GM18873 (cell line): ENCODE measurements around the gene SPESP1.
"Not testable (repeated sequence)": the region's sequence is repeated elsewhere in the genome, so short reads cannot be mapped to it uniquely, and the experiment has no call there.

Source experiments
- ATAC-seq: cut with Tn5 transposase; IDR thresholded peaks from one replicate; pipeline ENCODE4 v1.9.1; 2021; ENCODE audit warnings: mild to moderate bottlenecking, moderate library complexity, moderate number of reproducible peaks; ENCODE audit not compliant: unreplicated experiment, low FRiP score

The SPESP1 gene

DNA sequence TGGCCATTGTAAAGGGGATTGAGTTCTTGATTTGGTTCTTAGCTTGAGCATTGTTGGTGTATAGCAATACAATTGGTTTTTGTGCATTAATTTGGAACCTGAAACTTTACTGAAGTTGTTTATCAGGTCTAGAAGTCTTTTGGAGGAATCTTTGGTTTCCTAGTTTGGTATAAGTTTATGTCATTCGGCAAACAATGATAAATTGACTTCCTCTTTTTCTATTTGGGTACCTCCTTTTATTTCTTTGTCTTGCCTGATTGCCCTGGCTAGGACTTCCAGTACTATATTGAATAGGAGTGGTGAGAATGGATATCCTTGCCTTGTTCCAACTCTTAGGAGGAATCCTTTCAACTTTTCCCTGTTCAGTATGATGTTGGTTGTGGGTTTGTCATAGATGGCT, 32.1 kb downstream of the SPESP1 start:
- ATAC-seq: no peak

DNA sequence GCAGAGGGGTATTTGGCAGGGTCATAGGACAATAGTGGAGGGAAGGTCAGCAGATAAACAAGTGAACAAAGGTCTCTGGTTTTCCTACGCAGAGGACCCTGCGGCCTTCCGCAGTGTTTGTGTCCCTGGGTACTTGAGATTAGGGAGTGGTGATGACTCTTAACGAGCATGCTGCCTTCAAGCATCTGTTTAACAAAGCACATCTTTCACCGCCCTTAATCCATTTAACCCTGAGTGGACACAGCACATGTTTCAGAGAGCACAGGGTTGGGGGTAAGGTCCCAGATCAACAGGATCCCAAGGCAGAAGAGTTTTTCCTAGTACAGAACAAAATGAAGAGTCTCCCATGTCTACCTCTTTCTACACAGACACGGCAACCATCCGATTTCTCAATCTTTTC, 33.4 kb downstream of the SPESP1 start:
- not testable (repeated sequence) for ATAC-seq

DNA sequence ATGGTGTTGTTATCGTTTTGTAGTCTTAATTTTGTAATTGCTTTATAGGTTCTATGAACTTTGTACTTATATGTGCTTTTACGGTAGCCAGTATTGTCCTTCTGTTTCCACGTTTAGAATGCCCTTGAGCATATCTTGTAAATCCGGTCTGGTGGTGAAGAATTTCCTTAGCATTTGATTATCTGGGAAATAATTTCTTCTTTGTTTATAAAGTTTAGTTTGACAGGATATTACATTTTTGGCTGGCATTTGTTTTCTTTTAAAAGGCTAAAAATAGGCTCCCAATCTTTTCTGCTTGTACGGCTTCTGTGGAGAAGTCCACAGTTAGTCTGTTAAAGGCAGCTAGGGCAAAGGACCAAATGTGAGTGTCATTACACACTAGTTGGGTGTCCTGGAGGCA, 36.7 kb downstream of the SPESP1 start:
- no peak for ATAC-seq

DNA sequence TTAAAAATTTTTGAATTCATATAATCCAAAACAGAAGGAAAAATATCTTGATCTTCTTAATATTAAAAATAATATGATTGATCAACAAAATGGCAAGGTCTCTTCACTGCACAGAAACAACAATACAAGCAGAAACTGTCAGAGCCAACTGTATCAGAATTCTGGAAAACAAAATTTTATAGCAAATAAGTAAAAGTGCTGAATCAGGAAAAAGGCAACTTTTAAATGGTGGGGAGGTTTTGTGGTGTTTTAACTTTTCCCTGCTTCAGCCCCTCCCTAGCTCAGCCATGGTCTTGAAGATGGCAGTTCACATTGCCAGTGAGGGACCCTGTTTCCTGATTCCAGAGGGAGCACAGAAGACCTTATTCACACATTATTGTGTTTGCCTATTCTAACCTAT, 37.6 kb downstream of the SPESP1 start:
- ATAC-seq: no peak

DNA sequence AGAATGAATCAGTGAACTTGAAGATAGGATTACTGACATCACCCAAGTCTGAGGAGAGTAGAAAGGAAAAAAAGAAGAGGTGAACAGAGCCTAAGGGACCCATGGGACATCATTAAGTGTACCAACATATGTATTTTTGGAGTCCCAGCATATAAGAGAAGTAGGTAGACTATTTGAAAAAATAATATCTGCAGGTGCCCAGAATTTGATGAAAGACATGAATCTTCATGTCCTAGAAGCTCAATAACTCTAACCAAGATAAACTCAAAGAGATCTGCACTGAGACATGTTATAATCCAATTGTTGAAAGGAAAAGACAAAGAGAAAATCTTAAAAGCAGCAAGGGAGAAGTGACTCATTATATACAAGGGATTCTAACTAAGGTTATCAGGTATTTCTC, 39.0 kb downstream of the SPESP1 start:
- ATAC-seq: no peak

DNA sequence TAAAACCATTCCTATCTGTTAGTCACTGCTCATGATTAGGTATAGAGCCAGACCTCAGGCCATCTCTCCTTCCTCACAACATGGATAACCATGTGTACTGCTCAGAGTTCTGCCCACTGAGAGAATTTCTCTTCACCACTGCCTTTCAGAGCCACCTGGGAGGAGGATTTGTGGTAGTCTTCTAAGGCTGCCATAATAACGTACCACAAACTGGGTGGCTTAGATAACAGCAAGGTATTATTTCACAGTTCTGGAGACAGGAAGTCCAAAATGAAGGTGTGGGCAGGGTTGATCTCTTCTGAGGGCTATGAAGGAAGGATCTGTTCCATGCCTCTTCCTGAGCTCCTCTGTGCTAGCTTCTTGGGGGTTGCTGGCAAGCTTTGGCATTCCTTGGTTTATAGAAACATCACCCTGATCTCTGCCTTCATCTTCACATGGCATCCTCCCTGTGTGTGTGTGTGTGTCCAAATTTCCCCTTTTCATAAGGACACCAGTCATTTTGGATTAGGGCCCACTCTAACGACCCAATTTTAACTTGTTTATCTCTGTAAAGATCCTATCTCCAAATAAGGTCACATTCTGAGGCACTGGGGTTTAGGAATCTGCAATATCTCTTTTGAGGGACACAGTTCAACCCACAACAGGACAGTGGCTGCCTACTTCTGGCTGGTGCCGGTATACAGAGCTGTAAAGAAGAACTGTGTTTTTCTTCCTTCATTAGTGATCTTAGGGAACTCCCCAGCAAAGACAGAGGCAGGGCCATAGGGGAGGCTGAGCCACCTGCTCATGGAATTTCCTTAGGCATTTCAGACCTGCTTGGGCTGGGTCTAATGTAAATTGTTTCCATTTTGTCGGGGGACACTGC, 42.1 kb downstream of the SPESP1 start:
- ATAC-seq: no peak

DNA sequence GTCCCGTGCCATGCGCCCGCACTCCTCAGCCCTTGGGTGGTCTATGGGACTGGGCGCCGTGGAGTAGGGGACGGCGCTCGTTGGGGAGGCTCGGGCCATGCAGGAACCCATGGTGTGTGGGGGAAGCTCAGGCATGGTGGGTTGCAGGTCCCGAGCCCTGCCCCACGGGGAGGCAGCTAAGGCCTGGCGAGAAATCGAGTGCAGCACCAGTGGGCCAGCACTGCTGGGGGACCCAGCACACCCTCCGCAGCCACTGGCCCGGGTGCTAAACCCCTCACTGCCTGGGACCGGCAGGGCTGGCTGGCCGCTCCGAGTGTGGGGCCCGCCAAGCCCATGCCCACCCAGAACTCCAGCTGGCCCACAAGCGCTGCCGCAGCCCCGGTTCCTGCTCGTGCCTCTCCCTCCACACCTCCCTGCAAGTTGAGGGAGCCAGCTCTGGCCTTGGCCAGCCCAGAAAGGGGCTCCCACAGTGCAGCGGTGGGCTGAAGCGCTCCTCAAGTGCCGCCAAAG, 45.4 kb downstream of the SPESP1 start:
- ATAC-seq: not testable (repeated sequence)

DNA sequence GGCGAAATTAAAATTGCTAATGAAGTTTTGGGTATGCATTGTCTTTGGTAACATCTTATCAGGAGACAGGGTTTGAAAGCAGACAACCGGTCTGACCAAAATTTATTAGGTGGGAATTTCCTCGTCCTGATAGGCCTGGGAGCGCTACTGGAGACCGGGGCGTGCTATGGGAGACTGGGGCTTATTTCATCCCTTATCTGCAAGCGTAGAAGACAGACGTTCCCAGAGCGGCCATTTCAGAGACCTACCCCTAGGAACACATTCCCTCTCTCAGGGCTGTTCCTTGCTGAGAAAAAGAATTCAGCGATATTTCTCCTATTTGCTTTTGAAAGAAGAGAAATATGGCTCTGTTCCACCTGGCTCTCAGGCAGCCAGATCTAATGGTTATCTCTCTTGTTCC, 47.1 kb downstream of the SPESP1 start:
- ATAC-seq: not testable (repeated sequence)

DNA sequence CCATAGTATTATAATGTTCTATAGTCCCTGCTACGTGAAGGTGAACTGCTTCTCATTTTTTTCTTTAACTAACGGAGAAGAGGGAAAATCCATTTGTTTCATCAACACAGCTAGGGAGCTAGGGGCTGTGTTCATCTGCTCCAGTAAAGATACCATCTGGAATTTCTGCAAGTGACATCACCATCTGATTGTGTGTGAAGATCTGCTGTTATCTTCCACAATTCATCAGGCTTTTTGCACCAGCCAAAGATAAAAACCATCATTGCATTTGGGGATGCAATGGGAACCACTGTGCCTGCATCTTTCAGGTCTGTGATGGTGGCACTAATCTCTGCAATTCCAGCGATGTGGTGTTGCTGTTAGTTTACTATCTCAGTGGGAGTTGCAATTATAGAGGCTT, 48.7 kb downstream of the SPESP1 start:
- no peak for ATAC-seq

DNA sequence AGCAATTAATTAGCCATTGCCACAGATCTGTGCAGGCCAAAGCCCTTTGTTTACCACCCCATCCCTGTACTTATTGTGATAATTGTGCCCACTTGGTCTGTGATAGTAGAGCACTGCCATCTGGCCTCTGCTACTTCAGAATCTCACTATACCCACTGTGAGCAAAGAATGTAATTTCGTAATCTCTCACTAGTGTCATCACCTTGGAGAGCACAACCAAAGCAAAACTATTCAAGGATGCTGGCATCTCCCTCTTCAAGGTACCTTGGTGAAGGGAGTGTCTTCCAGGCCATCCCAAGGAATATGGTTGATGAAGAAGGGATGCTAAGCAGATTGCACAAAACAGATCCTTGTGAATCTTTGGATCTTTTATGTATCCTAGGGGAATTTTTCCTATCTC, 49.5 kb downstream of the SPESP1 start:
- no peak for ATAC-seq

DNA sequence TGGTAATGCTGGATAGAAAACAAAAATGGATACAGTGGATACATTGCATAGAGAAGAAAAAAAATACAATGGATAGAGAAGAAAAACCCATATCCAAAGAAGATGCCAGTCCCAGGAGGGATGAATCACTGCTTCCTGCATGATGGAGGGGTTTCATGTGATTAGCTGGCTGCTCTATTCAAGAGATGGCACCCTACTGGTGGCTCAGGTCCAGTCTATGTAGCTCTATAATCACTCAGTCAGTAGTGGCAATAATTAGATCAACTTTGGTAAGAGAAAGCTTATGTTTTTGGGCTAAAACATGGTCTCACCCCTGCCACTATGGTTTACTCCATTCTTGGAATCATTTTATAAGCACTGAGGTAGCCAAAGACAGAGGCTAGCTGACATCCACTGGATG, 50.5 kb downstream of the SPESP1 start:
- no peak for ATAC-seq

DNA sequence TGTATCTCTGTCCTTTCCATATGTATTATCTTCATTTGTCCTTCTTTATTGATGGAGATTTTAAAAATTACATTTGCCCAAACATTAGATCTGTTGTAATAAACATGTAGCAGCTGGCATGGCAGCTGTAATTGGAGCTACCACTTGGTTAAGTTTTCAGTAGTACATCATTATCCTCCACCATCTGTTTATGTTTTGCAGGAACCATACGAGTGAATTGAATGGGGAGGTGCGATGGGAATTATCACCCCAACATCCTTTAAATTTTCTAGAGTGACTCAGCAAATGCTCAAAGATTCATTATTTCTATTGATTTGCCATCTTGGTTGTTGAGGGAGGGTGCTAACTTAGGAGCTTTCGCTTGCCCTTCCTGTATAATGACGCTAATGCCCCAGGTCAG, 51.6 kb downstream of the SPESP1 start:
- ATAC-seq: no peak

DNA sequence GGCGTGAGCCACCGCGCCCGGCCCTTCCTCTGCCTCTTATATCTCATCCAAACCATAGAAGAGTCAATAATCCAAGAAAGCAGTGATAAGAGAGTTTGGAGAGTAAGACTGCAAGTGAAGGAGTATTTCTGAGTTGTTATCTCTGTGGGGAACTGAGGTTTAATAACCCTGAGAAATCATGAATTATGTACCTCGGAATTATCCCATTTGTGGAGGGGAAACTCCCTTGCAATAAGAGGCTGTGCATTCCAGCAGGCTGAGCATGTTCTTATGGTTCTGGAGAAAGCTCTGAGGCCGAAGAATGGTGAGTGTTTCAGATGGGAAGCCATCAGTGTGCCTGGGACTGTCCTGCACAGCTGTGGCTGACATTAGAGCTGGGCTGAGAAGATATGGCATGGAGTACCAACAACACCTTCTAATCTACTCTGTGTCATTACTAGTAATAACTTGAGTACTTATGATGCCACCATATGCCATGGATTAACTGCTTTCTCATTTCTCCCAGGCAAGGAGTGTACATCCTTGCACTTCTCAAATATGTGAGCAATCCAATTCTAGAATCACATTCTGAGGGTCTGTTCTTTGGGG, 52.7 kb downstream of the SPESP1 start:
- ATAC-seq: no peak

DNA sequence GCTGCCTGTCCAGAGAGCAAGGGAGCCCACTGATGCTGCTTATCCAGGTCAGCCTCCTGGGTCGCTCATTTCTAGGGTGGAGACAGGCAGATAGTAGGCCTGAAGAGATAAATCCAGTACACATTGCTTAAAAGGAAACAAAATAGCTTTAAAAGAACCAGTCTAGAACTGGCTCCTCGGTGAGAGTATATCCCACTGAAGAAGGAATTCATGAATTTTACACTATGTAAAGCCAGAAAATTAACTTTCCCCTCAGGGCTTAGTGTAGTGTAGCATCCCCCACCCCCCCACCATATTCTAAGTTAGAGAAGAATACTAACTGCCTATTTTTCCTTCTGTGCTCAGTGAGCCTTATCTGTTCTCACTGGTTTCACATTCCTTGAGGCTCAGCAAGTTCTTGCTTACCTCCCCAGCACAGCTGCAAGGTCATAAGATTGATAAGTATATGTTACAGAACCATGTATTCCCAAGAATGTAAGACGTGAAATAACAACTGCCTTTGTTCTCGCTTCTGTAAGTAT, 53.7 kb downstream of the SPESP1 start:
- ATAC-seq: no peak

DNA sequence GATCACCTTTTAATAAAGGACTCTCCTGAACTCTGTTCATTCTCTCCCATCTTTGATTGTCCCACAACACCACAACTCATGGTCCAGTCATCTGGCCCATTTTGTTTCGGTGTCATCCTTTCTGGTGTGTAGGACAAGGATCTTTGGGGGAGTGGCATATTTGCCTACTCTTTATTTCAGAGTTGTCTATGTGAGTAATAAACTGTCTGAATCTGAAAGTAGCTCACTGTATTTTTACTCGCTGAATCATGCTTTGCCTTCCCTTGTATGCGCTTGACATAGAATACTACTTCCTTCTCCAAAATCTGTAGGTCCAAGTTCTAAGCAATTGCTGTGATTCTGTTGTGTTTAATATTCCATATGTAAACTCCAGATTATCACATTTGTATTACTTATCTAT, 54.3 kb downstream of the SPESP1 start:
- ATAC-seq: no peak

DNA sequence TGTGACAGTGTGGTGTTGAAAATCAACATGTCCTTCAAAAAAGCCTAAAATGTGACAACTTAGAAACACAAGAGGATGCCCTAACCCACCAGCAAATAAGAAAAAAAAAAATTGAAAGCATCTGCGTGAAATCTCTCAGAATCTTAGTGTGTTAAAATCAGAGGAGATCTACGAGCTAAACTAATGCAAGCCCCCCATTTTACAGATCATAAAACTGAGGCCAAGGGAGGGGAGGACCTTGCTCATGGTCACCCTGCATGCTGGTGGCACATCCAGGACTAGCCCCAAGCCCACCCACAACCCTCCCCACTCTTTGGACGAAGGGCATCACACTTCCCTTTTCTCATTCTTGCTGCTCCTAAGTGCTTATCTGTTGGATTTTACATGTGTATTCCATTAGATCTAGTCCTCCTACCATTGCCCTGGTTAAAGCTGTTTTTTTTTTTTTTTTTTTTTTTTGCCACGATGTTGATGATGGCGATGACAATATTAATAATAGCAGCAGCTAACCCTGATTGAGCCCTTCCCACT, 55.1 kb downstream of the SPESP1 start:
- no peak for ATAC-seq

DNA sequence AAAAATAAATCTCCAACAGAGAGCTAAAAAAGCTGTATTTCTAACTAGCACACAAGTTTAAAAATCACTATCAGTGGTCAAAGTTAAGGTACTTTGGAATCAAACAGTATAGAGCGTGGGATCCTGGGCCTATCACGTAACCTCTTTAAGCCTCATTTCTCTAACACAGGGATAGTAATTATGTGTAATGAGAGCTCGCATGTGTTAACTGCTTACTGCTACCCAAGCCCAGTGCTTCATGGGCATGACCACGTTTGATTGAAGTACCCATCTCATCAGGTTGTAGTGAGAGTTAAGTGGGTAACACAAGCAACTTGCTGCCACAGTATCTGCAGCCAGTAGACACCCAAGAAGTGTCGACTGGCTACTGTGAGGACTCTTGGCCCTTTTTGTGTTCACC, 56.0 kb downstream of the SPESP1 start:
- ATAC-seq: no peak

DNA sequence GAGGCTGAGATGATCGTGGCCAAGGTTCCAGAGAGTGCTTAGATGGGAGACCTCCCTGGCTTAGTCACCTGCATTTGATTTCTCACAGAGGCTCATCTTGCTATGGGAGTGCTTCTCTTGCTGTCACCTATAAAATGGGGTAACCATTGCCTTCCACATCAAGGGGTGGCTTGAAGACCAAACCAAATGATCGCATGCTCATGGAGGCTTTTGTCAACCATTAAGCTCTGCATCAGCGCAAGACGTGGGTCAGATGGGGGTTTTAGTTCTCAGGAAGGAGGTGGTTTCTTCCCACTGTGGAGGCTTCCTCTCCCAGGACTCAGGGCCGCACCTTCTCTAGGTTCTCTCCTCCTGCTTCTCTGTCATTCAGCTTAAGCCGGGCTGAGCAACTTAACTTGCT, 56.8 kb downstream of the SPESP1 start:
- no peak for ATAC-seq

DNA sequence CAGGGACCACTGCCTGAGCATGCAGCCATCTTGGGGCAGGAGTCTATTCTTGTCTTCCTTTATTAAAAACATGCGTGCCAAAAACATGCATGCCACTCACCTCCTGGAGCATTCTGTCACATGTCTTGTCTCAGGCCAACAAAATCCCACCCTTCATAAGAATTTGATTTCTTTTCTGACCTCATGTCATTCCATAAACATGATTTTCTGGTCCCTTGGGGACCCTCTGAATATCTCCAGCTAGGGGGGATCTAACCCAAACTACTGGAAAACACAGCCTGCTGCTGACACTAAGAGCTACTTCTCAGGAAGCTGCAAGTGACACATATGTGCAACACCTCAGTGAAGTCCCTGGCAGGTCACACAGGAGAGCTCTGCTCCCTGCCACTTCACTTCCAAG, 57.4 kb downstream of the SPESP1 start:
- ATAC-seq: no peak

DNA sequence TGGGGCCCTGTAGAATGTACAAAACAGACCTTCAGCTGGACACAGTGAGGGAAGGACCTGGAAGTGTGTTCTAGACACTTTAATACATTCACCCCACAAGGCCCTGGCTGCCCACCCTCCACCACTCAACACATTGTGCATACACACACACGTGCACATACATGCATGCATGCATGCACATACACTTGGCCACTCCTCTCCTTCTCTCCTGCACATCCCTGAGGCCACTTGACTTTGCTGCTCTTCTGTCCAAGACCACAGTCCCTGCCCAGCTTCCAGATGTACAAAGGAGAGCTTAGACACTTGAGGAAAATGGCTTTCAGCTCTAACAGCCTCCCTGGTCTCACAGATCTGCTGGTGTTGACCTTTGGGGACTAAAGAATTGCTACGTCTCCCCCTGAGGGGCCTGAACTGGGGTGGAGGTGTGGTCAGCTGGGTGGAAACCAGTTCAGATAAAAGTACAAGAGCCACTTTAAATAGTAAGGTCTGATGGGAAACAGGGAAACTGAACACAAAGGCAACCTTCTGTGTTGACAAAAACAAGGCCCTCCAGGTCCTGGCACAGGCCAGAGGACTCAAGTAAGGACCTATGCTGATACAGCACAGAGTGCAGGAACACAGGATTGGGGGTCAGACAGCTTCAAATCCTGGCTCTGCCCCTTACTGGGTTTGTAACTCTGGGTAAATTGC, 59.4 kb downstream of the SPESP1 start:
- no peak for ATAC-seq
